GM21381 (cell line): ENCODE results near the gene ERG.

ENCODE experiments used
- ATAC-seq: cut with Tn5 transposase; IDR thresholded peaks from one replicate; pipeline ENCODE4 v1.9.1; 2021; ENCODE audit warnings: mild to moderate bottlenecking, moderate library complexity; ENCODE audit not compliant: unreplicated experiment

ERG gene

GRCh38 chr21:38475519-38475918, 22.8 kb downstream of the ERG start:
- no peak for ATAC-seq

- no peak for ATAC-seq
Observed at GRCh38 chr21:38474796-38475195, 23.5 kb downstream of the ERG start.

- ATAC-seq: no peak
Observed at GRCh38 chr21:38474124-38474523, 24.2 kb downstream of the ERG start.

- ATAC-seq: no peak
Observed at GRCh38 chr21:38472412-38473108, 25.7 kb downstream of the ERG start.

GRCh38 chr21:38471766-38472165, 26.5 kb downstream of the ERG start:
- no peak for ATAC-seq

- ATAC-seq: no peak
Observed at GRCh38 chr21:38470755-38471154, 27.5 kb downstream of the ERG start.

- ATAC-seq: no peak
Observed at GRCh38 chr21:38469642-38470041, 28.6 kb downstream of the ERG start.

GRCh38 chr21:38468989-38469388, 29.3 kb downstream of the ERG start:
- no peak for ATAC-seq

GRCh38 chr21:38467911-38468310, 30.4 kb downstream of the ERG start:
- no peak for ATAC-seq

- no peak for ATAC-seq
Observed at GRCh38 chr21:38467374-38467773, 30.9 kb downstream of the ERG start.

GRCh38 chr21:38460171-38460742, 38.0 kb downstream of the ERG start:
- ATAC-seq: no peak

- ATAC-seq: no peak
Observed at GRCh38 chr21:38459490-38459889, 38.8 kb downstream of the ERG start.

- ATAC-seq: no peak
Observed at GRCh38 chr21:38455403-38455802, 42.9 kb downstream of the ERG start.

GRCh38 chr21:38454702-38455101, 43.6 kb downstream of the ERG start:
- ATAC-seq: no peak

- ATAC-seq: no peak
Observed at GRCh38 chr21:38454161-38454560, 44.1 kb downstream of the ERG start.

GRCh38 chr21:38448671-38449385, 49.4 kb downstream of the ERG start:
- no peak for ATAC-seq

- ATAC-seq: no peak
Observed at GRCh38 chr21:38447611-38448010, 50.7 kb downstream of the ERG start.

GRCh38 chr21:38444691-38445090, 53.6 kb downstream of the ERG start:
- no peak for ATAC-seq

GRCh38 chr21:38443110-38443509, 55.2 kb downstream of the ERG start:
- ATAC-seq: no peak

GRCh38 chr21:38441153-38441552, 57.1 kb downstream of the ERG start:
- ATAC-seq: no peak

GRCh38 chr21:38440746-38441145, 57.5 kb downstream of the ERG start:
- no peak for ATAC-seq

- ATAC-seq: no peak
Observed at GRCh38 chr21:38439957-38440356, 58.3 kb downstream of the ERG start.
